HAP-1 (cell line): Measurements from ENCODE around the gene HSPA1A.
A peak's percentile ranks its signal among the peaks of the same experiment; 100 is the strongest.
"Not testable (repeated sequence)": the region's sequence is repeated elsewhere in the genome, so short reads cannot be mapped to it uniquely, and the experiment has no call there.

Experiments used
- DNase-seq, 2 experiments: peaks; one replicate each; pipeline ENCODE4 v3.0.0-alpha.2; 2016 to 2020; ENCODE audit warnings: low spot score in 2 of 2
- H3K27me3 ChIP-seq: fragments of 250-450 bp; sonication (Bioruptor Pico); 2 replicates; pipeline ENCODE4 v1.5.1; 2020; ENCODE audit warnings: low read depth, mild to moderate bottlenecking, moderate library complexity
- H3K36me3 ChIP-seq: fragments of 250-450 bp; sonication (Bioruptor Pico); replicated peaks from 2 replicates; pipeline ENCODE4 v1.5.1; 2020; ENCODE audit warnings: mild to moderate bottlenecking
- H3K4me1 ChIP-seq: fragments of 250-450 bp; sonication (Bioruptor Pico); 2 replicates; pipeline ENCODE4 v1.5.1; 2020; ENCODE audit warnings: mild to moderate bottlenecking
- H3K4me3 ChIP-seq: fragments of 250-450 bp; sonication (Bioruptor Pico); 2 replicates; pipeline ENCODE4 v1.5.1; 2020; ENCODE audit warnings: mild to moderate bottlenecking, moderate library complexity
- H3K9me3 ChIP-seq: fragments of 250-450 bp; sonication (Bioruptor Pico); 2 replicates; pipeline ENCODE4 v1.5.1; 2020; ENCODE audit warnings: mild to moderate bottlenecking, moderate library complexity
- in situ Hi-C: fragments of 300-500 bp; cut with MboI; formaldehyde crosslinking; loops from 3 replicates; pipeline ENCODE4 v1.14.3; 2020; ENCODE audit warnings: low sequenced_read_pairs, inconsistent platforms, mixed read lengths

HSPA1A gene

GRCh38 chr6:31847276-31847978 lies 32.1 kb downstream of the HSPA1A start:
- H3K27me3 ChIP-seq: no peaks in the 10 kb centered on the region
- H3K4me3 ChIP-seq: no peak overlapping the region
- H3K9me3 ChIP-seq: no peaks in the 10 kb centered on the region
- in situ Hi-C loops: no loop called here
- H3K36me3 ChIP-seq: no peaks in the 10 kb centered on the region
- no peaks in the 10 kb centered on the region for H3K4me1 ChIP-seq
- no peak for DNase-seq

- H3K36me3 ChIP-seq: no peaks in the 10 kb centered on the region
- no peak for DNase-seq
- in situ Hi-C loops: no loop called here
- H3K4me1 ChIP-seq: no peaks in the 10 kb centered on the region
- H3K4me3 ChIP-seq: no peak overlapping the region
- no peaks in the 10 kb centered on the region for H3K27me3 ChIP-seq
- 0 out of 2 replicates have a peak, but pooled peaks cover 2% of the 10 kb centered on the region for H3K9me3 ChIP-seq
Measured at GRCh38 chr6:31850765-31851484, 35.6 kb downstream of the HSPA1A start.

DNA sequence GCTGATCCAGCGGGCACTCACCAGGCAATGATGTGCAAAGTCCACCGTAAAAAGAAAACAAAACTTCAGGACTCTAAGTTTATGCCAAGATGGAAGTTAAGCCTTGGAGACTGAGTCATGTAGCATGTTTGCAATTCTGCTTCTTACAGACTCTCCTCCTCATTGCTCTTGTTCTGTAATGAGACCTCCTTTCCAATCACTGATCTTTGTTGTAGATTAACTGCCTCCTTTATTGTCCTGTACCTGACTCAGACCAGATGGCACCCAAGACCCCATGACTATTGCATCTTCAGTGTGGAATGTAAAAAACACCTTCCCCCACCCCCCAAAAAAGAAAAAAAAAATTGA lies 36.1 kb downstream of the HSPA1A start:
- in situ Hi-C loops: no loop called here
- H3K4me1 ChIP-seq: no peaks in the 10 kb centered on the region
- H3K36me3 ChIP-seq: no peaks in the 10 kb centered on the region
- H3K9me3 ChIP-seq: 0 out of 2 replicates have a peak, but pooled peaks cover 2% of the 10 kb centered on the region
- H3K4me3 ChIP-seq: no peak overlapping the region
- DNase-seq: no peak
- no peaks in the 10 kb centered on the region for H3K27me3 ChIP-seq

DNA sequence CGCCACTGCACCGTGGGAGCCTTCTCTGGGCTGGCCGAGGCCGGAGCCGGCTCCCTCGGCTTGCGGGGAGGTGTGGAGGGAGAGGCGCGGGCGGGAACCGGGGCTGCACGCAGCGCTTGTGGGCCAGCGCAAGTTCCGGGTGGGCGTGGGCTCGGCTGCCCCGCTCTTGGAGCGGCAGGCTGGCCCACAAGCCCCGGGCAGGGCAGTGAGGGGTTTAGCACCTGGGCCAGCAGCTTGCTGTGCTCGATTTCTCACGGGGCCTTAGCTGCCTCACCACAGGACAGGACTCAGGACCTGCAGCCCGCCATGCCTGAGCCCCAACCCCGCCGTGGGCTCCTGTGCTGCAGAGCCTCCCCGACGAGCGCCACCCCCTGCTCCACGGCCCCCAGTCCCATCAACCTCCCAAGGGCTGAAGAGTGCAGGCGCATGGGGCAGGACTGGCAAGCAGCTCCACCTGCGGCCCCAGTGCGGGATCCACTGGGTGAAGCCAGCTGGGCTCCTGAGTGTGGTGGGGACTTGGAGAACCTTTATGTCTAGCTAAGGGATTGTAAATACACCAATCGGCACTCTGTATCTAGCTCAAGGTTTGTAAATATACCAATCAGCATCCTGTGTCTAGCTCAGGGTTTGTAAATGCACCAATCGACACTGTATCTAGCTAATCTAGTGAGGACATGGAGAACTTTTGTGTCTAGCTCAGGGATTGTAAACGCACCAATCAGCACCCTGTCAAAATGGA lies 36.8 kb downstream of the HSPA1A start:
- H3K36me3 ChIP-seq, H3K27me3 ChIP-seq, in situ Hi-C loops, H3K4me3 ChIP-seq, DNase-seq, H3K4me1 ChIP-seq, H3K9me3 ChIP-seq: not testable (repeated sequence)

- H3K4me1 ChIP-seq, H3K4me3 ChIP-seq, H3K9me3 ChIP-seq, DNase-seq, in situ Hi-C loops, H3K27me3 ChIP-seq: not testable (repeated sequence)
- H3K36me3 ChIP-seq: peaks cover 10% of the 10 kb centered on the region
Measured at GRCh38 chr6:31857774-31858173, 42.4 kb downstream of the HSPA1A start.

DNA sequence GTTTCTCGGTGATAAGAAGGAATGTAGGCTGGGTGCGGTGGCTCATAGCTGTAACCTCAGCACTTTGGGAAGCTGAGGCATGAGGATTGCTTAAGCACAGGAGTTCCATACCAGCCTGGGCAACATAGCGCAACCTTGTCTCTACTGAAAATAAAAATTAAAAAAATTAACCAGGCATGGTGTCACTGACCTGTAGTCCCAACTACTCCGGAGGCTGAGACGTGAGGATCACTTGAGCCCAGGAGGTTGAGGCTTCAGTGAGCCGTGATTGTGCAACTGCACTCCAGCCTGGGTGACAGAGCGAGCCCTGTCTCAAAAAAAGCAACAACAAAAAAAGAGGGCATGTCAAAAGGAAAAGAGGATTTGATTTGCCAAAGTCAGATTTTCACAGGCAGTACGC lies 43.4 kb downstream of the HSPA1A start:
- no peak overlapping the region for H3K4me3 ChIP-seq
- no peaks in the 10 kb centered on the region for H3K9me3 ChIP-seq
- peaks cover 10% of the 10 kb centered on the region for H3K36me3 ChIP-seq
- H3K4me1 ChIP-seq: 0 out of 2 replicates have a peak, but pooled peaks cover 4% of the 10 kb centered on the region
- no peak for DNase-seq
- in situ Hi-C loops: no loop called here
- H3K27me3 ChIP-seq: no peaks in the 10 kb centered on the region

DNA sequence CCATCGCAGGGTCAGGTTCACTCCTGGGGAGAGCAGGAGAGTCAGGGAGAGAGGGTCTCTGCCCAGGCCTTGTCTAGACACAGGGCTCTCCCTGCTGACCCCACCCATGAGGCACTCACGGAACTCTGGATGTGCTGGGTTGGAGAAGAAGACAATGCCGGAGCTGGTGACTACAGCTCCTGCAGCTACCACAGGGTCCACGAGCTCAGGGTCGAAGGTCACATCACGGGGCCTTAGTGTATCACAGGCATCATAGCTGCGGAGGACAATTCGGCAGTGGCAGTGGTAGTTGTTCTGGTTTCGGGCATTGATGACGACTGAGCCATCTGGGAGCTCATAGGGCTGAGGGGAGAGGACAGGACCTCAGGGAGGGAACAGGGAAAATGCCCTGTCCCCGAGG lies 44.6 kb downstream of the HSPA1A start:
- Histone ChIP-seq H3K9me3 (no peaks in the 10 kb centered on the region), H3K36me3 (peaks cover 10% of the 10 kb centered on the region), H3K27me3 (no peaks in the 10 kb centered on the region), H3K4me3 (no peak overlapping the region), H3K4me1 (peaks cover 7% of the 10 kb centered on the region; the same call in 1 of the 2 replicates)
- in situ Hi-C loops: no loop called here
- DNase-seq: no peak

DNA sequence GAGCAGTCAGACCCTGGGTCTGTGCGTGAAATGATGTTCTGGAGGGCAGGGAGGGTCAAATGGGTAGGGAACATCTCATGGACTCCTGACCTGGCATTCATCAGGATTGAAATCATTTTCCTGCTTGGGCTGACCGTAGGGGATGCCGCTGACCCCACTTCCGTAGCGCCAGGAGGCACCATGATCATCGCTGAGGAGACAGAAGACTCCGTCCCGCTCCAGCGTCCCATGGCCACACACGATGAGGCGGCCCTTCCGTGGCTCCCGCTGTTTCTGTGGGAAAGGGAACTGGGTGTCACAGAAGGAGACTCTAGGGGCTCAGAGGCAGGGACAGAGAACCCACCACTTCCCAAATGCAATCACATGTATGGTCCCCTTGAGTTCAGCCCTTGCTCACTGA lies 45.0 kb downstream of the HSPA1A start:
- Histone ChIP-seq H3K27me3 (no peaks in the 10 kb centered on the region), H3K4me1 (peaks cover 7% of the 10 kb centered on the region; the same call in 1 of the 2 replicates), H3K9me3 (no peaks in the 10 kb centered on the region), H3K36me3 (peaks cover 10% of the 10 kb centered on the region), H3K4me3 (no peak overlapping the region)
- no peak for DNase-seq
- in situ Hi-C loops: no loop called here

- no peaks in the 10 kb centered on the region for H3K9me3 ChIP-seq
- no peaks in the 10 kb centered on the region for H3K27me3 ChIP-seq
- no peak for DNase-seq
- peaks cover 10% of the 10 kb centered on the region for H3K36me3 ChIP-seq
- in situ Hi-C loops: no loop called here
- H3K4me3 ChIP-seq: no peak overlapping the region
- H3K4me1 ChIP-seq: peaks cover 7% of the 10 kb centered on the region; the same call in 1 of the 2 replicates
Measured at GRCh38 chr6:31861150-31861549, 45.8 kb downstream of the HSPA1A start.

GRCh38 chr6:31861919-31862343 lies 46.6 kb downstream of the HSPA1A start:
- no peak for DNase-seq
- H3K27me3 ChIP-seq: no peaks in the 10 kb centered on the region
- H3K9me3 ChIP-seq: no peaks in the 10 kb centered on the region
- peaks cover 7% of the 10 kb centered on the region; the same call in 1 of the 2 replicates for H3K4me1 ChIP-seq
- in situ Hi-C loops: no loop called here
- peak overlapping the region; percentile 54 for H3K4me3 ChIP-seq
- H3K36me3 ChIP-seq: peaks cover 10% of the 10 kb centered on the region

GRCh38 chr6:31862344-31863235 lies 47.2 kb downstream of the HSPA1A start, which contains the start of gene NEU1:
TSS of gene NEU1 (minus strand) at chr6:31862821. CDS start at chr6:31862776, 45 bp downstream.
- Histone ChIP-seq H3K4me1 (peaks cover 7% of the 10 kb centered on the region; the same call in 1 of the 2 replicates), H3K27me3 (no peaks in the 10 kb centered on the region), H3K36me3 (peaks cover 10% of the 10 kb centered on the region), H3K4me3 (peak within 1 kb of the TSS; percentile 54), H3K9me3 (no peaks in the 10 kb centered on the region)
- in situ Hi-C loops: no loop called here
- DNase-seq: peak; percentile 100

DNA sequence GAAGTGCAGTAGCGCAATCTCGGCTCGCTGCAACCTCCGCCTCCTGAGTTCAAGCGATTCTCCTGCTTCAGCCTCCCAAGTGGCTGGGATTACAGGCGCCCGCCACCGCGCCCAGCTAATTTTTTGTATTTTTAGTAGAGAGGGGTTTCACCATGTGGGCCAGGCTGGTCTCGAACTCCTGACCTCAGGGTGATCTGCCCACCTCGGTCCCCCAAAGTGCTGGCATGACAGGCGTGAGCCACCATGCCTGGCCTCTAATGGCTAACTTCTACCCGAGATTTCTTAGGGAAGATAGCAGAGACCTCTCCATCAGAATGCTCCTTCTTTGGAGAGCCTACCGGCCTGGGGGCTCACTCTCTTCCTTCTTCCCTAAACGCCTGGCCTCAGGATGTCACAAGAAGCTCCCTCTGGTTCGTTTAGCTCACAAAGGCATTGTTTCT lies 48.8 kb downstream of the HSPA1A start:
- in situ Hi-C loops, H3K27me3 ChIP-seq, DNase-seq, H3K4me1 ChIP-seq, H3K9me3 ChIP-seq: not testable (repeated sequence)
- Histone ChIP-seq H3K4me3 (peak overlapping the region; percentile 54), H3K36me3 (peaks cover 10% of the 10 kb centered on the region)

DNA sequence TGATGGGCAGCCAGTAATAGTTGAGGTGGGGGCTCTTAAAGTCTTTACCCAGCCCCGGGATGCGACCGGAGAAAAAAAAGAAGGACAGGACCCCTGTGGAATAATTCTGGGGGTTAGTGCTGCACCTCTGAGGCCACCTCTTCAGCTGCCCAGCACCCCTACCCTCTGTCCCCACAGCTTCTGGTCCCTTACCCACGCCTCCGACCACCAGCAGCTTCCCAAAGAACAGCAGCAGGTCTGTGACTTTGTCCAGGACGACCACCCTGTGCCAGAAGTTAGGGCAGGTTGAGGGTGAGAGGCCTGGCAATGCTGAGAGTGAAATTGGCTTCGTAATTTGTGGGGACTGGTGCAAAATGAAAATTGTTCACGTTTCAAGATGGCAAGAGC lies 49.5 kb downstream of the HSPA1A start:
- Histone ChIP-seq H3K4me3 (no peak overlapping the region), H3K27me3 (no peaks in the 10 kb centered on the region), H3K36me3 (peaks cover 4% of the 10 kb centered on the region; the same call in 1 of the 2 replicates), H3K4me1 (peaks cover 7% of the 10 kb centered on the region; the same call in 1 of the 2 replicates), H3K9me3 (no peaks in the 10 kb centered on the region)
- DNase-seq: no peak
- in situ Hi-C loops: no loop called here
